ENCODE measurements around the gene NSUN7. TPM values are rescaled to one million over a fixed set of nuclear protein-coding genes. Genes with fewer than 3 reads are reported as not detected.
A peak's percentile ranks its signal among the peaks of the same experiment; 100 is the strongest.

Gene NSUN7
- total RNA-seq, 2 donors from 2014 or later = 17.9 to 29.6 TPM

DNA sequence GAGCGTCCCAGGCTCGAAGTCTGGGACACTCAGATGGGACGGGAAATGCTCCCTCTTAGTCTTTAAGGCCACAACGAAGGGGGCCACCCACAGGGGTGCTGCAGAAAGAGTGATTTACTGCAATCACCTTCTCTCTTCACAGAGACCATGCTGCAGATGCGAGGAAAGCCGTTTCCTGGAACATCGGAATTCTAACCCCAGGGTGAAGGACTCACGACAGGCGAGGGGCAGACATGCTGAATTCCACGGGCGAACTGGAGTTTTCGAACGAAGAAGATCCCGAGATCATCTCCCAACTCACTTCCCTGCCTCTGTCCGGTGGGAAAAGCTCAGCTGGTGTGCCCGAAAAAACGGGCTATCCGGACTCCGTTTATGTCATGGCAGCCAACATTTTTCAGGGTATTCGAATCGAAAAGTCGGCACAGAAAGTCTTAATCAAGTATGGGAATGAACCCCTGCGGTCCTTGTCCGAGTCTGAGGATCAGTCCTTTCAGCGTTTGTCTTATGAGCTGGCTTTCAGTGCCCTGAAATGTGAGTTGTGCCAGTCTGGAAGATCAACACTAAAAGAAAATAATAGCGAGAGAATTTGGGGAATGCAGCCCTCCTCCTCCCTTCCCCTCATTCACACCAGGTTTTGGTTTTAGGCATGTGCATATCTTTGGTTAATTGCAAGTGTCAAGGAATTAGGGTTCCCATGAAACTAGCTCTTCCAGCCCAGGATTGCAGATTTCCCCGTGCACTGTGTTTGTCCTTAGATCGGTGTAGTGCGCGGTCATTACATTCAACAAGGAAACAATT, 905 bp downstream of the NSUN7 start:
- H3K9me3 ChIP-seq (ENCODE audit: control insufficient read depth, low read length) = peaks cover 18% of the 10 kb centered on the region
- Mint-ChIP-seq H3K9me3 (peaks cover 14% of the 10 kb centered on the region), H3K4me3 (peak overlapping the region; percentile 84)

DNA sequence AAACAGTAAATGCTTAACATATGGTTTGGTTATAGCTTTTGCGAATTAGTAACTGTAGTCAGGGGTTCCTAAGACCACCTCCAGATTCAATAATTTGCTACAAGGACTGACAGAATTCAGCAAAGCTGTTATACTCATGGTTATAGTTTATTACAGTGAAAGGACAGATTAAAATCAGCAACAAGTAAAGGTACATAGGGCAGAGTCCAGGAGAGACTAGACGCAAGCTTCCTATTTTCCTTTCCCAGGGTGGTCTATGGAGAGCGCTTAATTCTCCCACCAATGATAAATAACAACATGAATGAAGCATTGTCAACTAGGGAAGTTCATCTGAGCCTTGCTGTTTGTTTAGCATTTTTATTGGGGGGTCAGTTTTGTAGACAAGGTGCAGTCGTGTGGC, 5.9 kb downstream of the NSUN7 start:
- peaks cover 30% of the 10 kb centered on the region for H3K36me3 Mint-ChIP-seq (ENCODE audit: low read depth)
- TF ChIP-seq, protein P1, sequence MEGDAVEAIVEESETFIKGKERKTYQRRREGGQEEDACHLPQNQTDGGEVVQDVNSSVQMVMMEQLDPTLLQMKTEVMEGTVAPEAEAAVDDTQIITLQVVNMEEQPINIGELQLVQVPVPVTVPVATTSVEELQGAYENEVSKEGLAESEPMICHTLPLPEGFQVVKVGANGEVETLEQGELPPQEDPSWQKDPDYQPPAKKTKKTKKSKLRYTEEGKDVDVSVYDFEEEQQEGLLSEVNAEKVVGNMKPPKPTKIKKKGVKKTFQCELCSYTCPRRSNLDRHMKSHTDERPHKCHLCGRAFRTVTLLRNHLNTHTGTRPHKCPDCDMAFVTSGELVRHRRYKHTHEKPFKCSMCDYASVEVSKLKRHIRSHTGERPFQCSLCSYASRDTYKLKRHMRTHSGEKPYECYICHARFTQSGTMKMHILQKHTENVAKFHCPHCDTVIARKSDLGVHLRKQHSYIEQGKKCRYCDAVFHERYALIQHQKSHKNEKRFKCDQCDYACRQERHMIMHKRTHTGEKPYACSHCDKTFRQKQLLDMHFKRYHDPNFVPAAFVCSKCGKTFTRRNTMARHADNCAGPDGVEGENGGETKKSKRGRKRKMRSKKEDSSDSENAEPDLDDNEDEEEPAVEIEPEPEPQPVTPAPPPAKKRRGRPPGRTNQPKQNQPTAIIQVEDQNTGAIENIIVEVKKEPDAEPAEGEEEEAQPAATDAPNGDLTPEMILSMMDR (conservative IDR thresholded peaks at IDR 0.05) = no peak
- no peak overlapping the region for H3K27ac Mint-ChIP-seq
- no peak overlapping the region for H3K4me3 Mint-ChIP-seq
- no peak overlapping the region for H3K4me3 ChIP-seq (ENCODE audit: low read length)
- H3K27me3 Mint-ChIP-seq (ENCODE audit: insufficient read depth) = no peaks in the 10 kb centered on the region
- WGBS, 2 experiments (ENCODE audit: insufficient coverage in 1 of 2, insufficient read length in 1 of 2) = 95 to 100% methylated on average over 3 to 4 of the region's 4 CpGs
- H3K4me1 Mint-ChIP-seq = peaks cover 8% of the 10 kb centered on the region
- no peaks in the 10 kb centered on the region for H3K27me3 ChIP-seq (ENCODE audit: control insufficient read depth, insufficient read depth, low read length, poor library complexity, severe bottlenecking)
- peaks cover 14% of the 10 kb centered on the region for H3K9me3 Mint-ChIP-seq
- H3K9me3 ChIP-seq (ENCODE audit: control insufficient read depth, low read length) = peaks cover 18% of the 10 kb centered on the region
- no peak overlapping the region for H3K9ac ChIP-seq (ENCODE audit: extremely low read depth, low read length, poor library complexity, severe bottlenecking)
- no peak overlapping the region for H3K27ac ChIP-seq (ENCODE audit: low read depth, low read length)
- H3K36me3 ChIP-seq (ENCODE audit: control insufficient read depth, insufficient read depth, low read length) = peaks cover 8% of the 10 kb centered on the region
- no peaks in the 10 kb centered on the region for H3K4me1 ChIP-seq (ENCODE audit: control insufficient read depth, insufficient read depth, low read length)
- no peak for DNase-seq

More for the DNA sequence above, 905 bp downstream of the NSUN7 start:
- Mint-ChIP-seq H3K27me3 (ENCODE audit: insufficient read depth) (peaks cover 3% of the 10 kb centered on the region), H3K27ac (peak overlapping the region; percentile 93), H3K36me3 (ENCODE audit: low read depth) (peaks cover 27% of the 10 kb centered on the region), H3K4me1 (peaks cover 10% of the 10 kb centered on the region)
- H3K9ac ChIP-seq (ENCODE audit: extremely low read depth, low read length, poor library complexity, severe bottlenecking) = peak overlapping the region; percentile 85
- peak; percentile 80 for DNase-seq
- H3K27me3 ChIP-seq (ENCODE audit: control insufficient read depth, insufficient read depth, low read length, poor library complexity, severe bottlenecking) = no peaks in the 10 kb centered on the region
- peaks cover 8% of the 10 kb centered on the region for H3K36me3 ChIP-seq (ENCODE audit: control insufficient read depth, insufficient read depth, low read length)
- no peaks in the 10 kb centered on the region for H3K4me1 ChIP-seq (ENCODE audit: control insufficient read depth, insufficient read depth, low read length)
- 2 to 5% methylated on average over 27 to 29 of the region's 30 CpGs for WGBS, 2 experiments (ENCODE audit: insufficient coverage in 1 of 2, insufficient read length in 1 of 2)
- TF ChIP-seq, protein P1 (conservative IDR thresholded peaks at IDR 0.05) = no peak
- no peak overlapping the region for H3K27ac ChIP-seq (ENCODE audit: low read depth, low read length)
- peak overlapping the region; percentile 97 for H3K4me3 ChIP-seq (ENCODE audit: low read length)

DNA sequence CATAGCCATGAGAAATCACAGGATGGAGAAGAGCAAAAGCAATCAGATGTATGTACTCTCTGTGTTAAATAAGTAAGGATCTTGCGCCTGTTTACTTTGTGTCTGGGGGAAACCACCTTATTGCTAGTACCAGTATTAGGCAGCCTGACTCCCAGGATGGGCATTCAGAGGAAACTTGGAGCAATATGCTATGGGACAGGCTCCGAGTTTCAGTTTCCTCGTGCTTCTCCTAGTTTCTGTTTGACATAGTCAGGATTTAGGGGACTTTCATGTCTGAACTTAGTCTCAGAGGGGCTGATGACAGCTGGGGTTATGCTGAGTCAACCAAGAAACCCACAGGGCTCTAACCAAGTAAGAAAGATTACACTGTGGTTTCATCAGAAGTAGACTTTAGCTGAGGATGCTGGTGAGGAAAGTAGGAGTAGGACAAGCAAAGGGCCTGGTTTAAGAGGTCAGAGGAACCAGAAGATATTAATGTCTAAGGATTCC, 13.5 kb downstream of the NSUN7 start:
- Mint-ChIP-seq H3K27ac (no peak overlapping the region), H3K9me3 (no peaks in the 10 kb centered on the region), H3K36me3 (ENCODE audit: low read depth) (peaks cover 22% of the 10 kb centered on the region), H3K4me3 (no peak overlapping the region), H3K27me3 (ENCODE audit: insufficient read depth) (no peaks in the 10 kb centered on the region), H3K4me1 (no peaks in the 10 kb centered on the region)
- DNase-seq = no peak
- H3K27ac ChIP-seq (ENCODE audit: low read depth, low read length) = no peak overlapping the region
- 97% methylated on average over 3 of the region's 3 CpGs for WGBS, 2 experiments (ENCODE audit: insufficient coverage in 1 of 2, insufficient read length in 1 of 2)
- H3K4me1 ChIP-seq (ENCODE audit: control insufficient read depth, insufficient read depth, low read length) = no peaks in the 10 kb centered on the region
- H3K9me3 ChIP-seq (ENCODE audit: control insufficient read depth, low read length) = no peaks in the 10 kb centered on the region
- no peak overlapping the region for H3K4me3 ChIP-seq (ENCODE audit: low read length)
- H3K27me3 ChIP-seq (ENCODE audit: control insufficient read depth, insufficient read depth, low read length, poor library complexity, severe bottlenecking) = no peaks in the 10 kb centered on the region
- no peak overlapping the region for H3K9ac ChIP-seq (ENCODE audit: extremely low read depth, low read length, poor library complexity, severe bottlenecking)
- TF ChIP-seq, protein P1 (conservative IDR thresholded peaks at IDR 0.05) = no peak
- H3K36me3 ChIP-seq (ENCODE audit: control insufficient read depth, insufficient read depth, low read length) = peaks cover 15% of the 10 kb centered on the region

Measured in endodermal cell (in vitro differentiated cells).